HG02798 (cell line): Measurements from ENCODE around the gene ING1.
"Not testable (repeated sequence)": the region's sequence is repeated elsewhere in the genome, so short reads cannot be mapped to it uniquely, and the experiment has no call there.

Experiments
- ATAC-seq: cut with Tn5 transposase; IDR thresholded peaks from one replicate; pipeline ENCODE4 v1.9.1; 2021; ENCODE audit warnings: mild to moderate bottlenecking; ENCODE audit not compliant: unreplicated experiment, poor library complexity

The ING1 gene

GRCh38 chr13:110689711-110690110 lies 23.8 kb upstream of the ING1 start:
- ATAC-seq: no peak

GRCh38 chr13:110690516-110690915 lies 23.0 kb upstream of the ING1 start:
- no peak for ATAC-seq

- ATAC-seq: not testable (repeated sequence)
These were observed 17.7 kb upstream of the ING1 start for GRCh38 chr13:110695774-110696173.

- no peak for ATAC-seq
These were observed 16.7 kb upstream of the ING1 start for GRCh38 chr13:110696776-110697175.

- no peak for ATAC-seq
These were observed 15.7 kb upstream of the ING1 start for GRCh38 chr13:110697842-110698241.

- peak; percentile 69 for ATAC-seq
These were observed 14.8 kb upstream of the ING1 start for GRCh38 chr13:110698689-110699088.

- no peak for ATAC-seq
These were observed 14.1 kb upstream of the ING1 start for GRCh38 chr13:110699148-110700145.

- no peak for ATAC-seq
These were observed 13.3 kb upstream of the ING1 start for GRCh38 chr13:110700186-110700585.

GRCh38 chr13:110700641-110701040 lies 12.9 kb upstream of the ING1 start:
- ATAC-seq: no peak

GRCh38 chr13:110701061-110701460 lies 12.4 kb upstream of the ING1 start:
- not testable (repeated sequence) for ATAC-seq

- no peak for ATAC-seq
These were observed 11.4 kb upstream of the ING1 start for GRCh38 chr13:110702089-110702488.

- ATAC-seq: no peak
These were observed 10.6 kb upstream of the ING1 start for GRCh38 chr13:110702591-110703526.

GRCh38 chr13:110705356-110705825 lies 8.1 kb upstream of the ING1 start:
- no peak for ATAC-seq

- peak; percentile 97 for ATAC-seq
These were observed 7.5 kb upstream of the ING1 start, which contains the start of gene CARS2 for GRCh38 chr13:110705826-110706569. Gene CARS2 (minus strand): TSS chr13:110706116. CDS start chr13:110706093, 23 bp downstream.

- ATAC-seq: peak; percentile 1
These were observed 6.7 kb upstream of the ING1 start for GRCh38 chr13:110706570-110707372.

GRCh38 chr13:110712081-110712848 lies 1.2 kb upstream of the ING1 start:
- ATAC-seq: peak; percentile 28

- ATAC-seq: peak; percentile 49
These were observed 455 bp upstream of the ING1 start for GRCh38 chr13:110712849-110713641.
